ENCODE data around the gene LSP1. TPM values are rescaled to one million over a fixed set of nuclear protein-coding genes. Genes with fewer than 3 reads are reported as not detected.

LSP1 gene
- total and polyA plus RNA-seq, 2 experiments from 2014 or later = 29.9 to 47.0 TPM

- 93% methylated on average over 26 of the region's 34 CpGs for WGBS (ENCODE audit: low lambda C conversion rate, missing lambda C conversion rate)
- H3K9me3 ChIP-seq (ENCODE audit: low read depth) = no peaks in the 10 kb centered on the region
- no peak overlapping the region for H2AFZ ChIP-seq
- H3K27me3 ChIP-seq = no peaks in the 10 kb centered on the region
- no peaks in the 10 kb centered on the region for H4K20me1 ChIP-seq (ENCODE audit: insufficient read depth, poor library complexity, severe bottlenecking)
- no peak overlapping the region for H3K27ac ChIP-seq
- H3K4me2 ChIP-seq = no peak overlapping the region
- no peaks in the 10 kb centered on the region for H3K79me2 ChIP-seq
- peaks cover 15% of the 10 kb centered on the region for H3K4me1 ChIP-seq (ENCODE audit: insufficient read depth)
- DNase-seq (ENCODE audit: low spot score) = no peak
- H3K9me2 ChIP-seq (replicated peaks; ENCODE audit: insufficient read depth) = no peaks in the 10 kb centered on the region
- no peak overlapping the region for H3K4me3 ChIP-seq
- no peak for TF ChIP-seq EZH2phosphoT487 (IDR thresholded peaks at IDR 0.05; ENCODE audit: low read depth, severe bottlenecking, unreplicated experiment)
- no peak for TF ChIP-seq EZH2 (IDR thresholded peaks at IDR 0.05; ENCODE audit: borderline replicate concordance)
- no peak for TF ChIP-seq CTCF (IDR thresholded peaks at IDR 0.05; ENCODE audit: poor library complexity)
- H3K36me3 ChIP-seq (replicated peaks; ENCODE audit: insufficient read depth, low read depth) = no peaks in the 10 kb centered on the region
These were observed 83.3 kb downstream of the LSP1 start for GRCh38 chr11:1936072-1936780.

GRCh38 chr11:1936781-1937615 is 84.1 kb downstream of the LSP1 start:
- Histone ChIP-seq H3K27ac (no peak overlapping the region), H3K4me3 (no peak overlapping the region), H3K4me1 (ENCODE audit: insufficient read depth) (peaks cover 8% of the 10 kb centered on the region), H3K9me3 (ENCODE audit: low read depth) (no peaks in the 10 kb centered on the region), H4K20me1 (ENCODE audit: insufficient read depth, poor library complexity, severe bottlenecking) (no peaks in the 10 kb centered on the region), H3K36me3 (replicated peaks; ENCODE audit: insufficient read depth, low read depth) (no peaks in the 10 kb centered on the region), H3K79me2 (no peaks in the 10 kb centered on the region), H3K27me3 (no peaks in the 10 kb centered on the region), H3K9me2 (replicated peaks; ENCODE audit: insufficient read depth) (no peaks in the 10 kb centered on the region), H2AFZ (no peak overlapping the region), H3K4me2 (no peak overlapping the region)
- TF ChIP-seq CTCF (IDR thresholded peaks at IDR 0.05; ENCODE audit: poor library complexity) (no peak), EZH2phosphoT487 (IDR thresholded peaks at IDR 0.05; ENCODE audit: low read depth, severe bottlenecking, unreplicated experiment) (no peak), EZH2 (IDR thresholded peaks at IDR 0.05; ENCODE audit: borderline replicate concordance) (no peak)
- WGBS (ENCODE audit: low lambda C conversion rate, missing lambda C conversion rate) = 92% methylated on average over 34 of the region's 34 CpGs
- DNase-seq (ENCODE audit: low spot score) = no peak

GRCh38 chr11:1937616-1938342 is 84.9 kb downstream of the LSP1 start:
- H3K36me3 ChIP-seq (replicated peaks; ENCODE audit: insufficient read depth, low read depth) = no peaks in the 10 kb centered on the region
- H3K4me1 ChIP-seq (ENCODE audit: insufficient read depth) = peaks cover 10% of the 10 kb centered on the region
- no peak overlapping the region for H3K4me3 ChIP-seq
- H3K9me3 ChIP-seq (ENCODE audit: low read depth) = no peaks in the 10 kb centered on the region
- no peaks in the 10 kb centered on the region for H3K79me2 ChIP-seq
- no peak overlapping the region for H3K4me2 ChIP-seq
- H3K27ac ChIP-seq = no peak overlapping the region
- no peak overlapping the region for H2AFZ ChIP-seq
- H4K20me1 ChIP-seq (ENCODE audit: insufficient read depth, poor library complexity, severe bottlenecking) = no peaks in the 10 kb centered on the region
- DNase-seq (ENCODE audit: low spot score) = no peak
- H3K9me2 ChIP-seq (replicated peaks; ENCODE audit: insufficient read depth) = no peaks in the 10 kb centered on the region
- no peak for TF ChIP-seq EZH2phosphoT487 (IDR thresholded peaks at IDR 0.05; ENCODE audit: low read depth, severe bottlenecking, unreplicated experiment)
- no peak for TF ChIP-seq EZH2 (IDR thresholded peaks at IDR 0.05; ENCODE audit: borderline replicate concordance)
- TF ChIP-seq CTCF (IDR thresholded peaks at IDR 0.05; ENCODE audit: poor library complexity) = no peak
- WGBS (ENCODE audit: low lambda C conversion rate, missing lambda C conversion rate) = 89% methylated on average over 35 of the region's 35 CpGs
- H3K27me3 ChIP-seq = no peaks in the 10 kb centered on the region
